HG02943 (cell line): Measurements from ENCODE around the gene SGCA.

Experiments
- ATAC-seq: cut with Tn5 transposase; IDR thresholded peaks from one replicate; pipeline ENCODE4 v1.9.1; 2021; ENCODE audit warnings: mild to moderate bottlenecking, low read depth, moderate library complexity; ENCODE audit not compliant: unreplicated experiment

SGCA gene

DNA sequence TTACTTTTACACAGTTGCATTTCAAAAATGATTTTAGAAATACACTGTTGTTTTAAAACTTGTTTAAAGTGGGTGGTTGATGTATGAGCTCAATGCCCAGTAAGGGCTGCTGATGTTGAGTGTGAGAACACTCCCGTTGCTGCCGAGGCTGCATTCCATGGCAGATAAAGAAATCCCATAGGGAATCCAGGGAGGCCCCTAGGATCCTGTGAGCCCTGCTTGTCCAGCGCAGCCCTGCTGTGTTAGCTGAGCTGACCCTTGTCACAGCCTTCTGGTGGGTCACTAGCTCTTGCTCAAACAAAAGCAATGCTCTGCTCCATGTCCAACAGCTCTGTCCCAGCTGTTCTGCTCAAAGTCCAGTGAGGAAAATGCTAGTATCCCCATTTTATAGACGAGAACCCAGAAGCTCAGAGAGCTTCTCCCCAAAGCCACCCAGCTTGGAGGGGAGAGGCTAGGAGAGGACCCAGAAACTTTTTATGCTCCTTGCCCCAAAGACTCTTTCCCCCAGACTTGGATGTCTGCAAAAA, 54.2 kb downstream of the SGCA start:
- ATAC-seq = no peak

DNA sequence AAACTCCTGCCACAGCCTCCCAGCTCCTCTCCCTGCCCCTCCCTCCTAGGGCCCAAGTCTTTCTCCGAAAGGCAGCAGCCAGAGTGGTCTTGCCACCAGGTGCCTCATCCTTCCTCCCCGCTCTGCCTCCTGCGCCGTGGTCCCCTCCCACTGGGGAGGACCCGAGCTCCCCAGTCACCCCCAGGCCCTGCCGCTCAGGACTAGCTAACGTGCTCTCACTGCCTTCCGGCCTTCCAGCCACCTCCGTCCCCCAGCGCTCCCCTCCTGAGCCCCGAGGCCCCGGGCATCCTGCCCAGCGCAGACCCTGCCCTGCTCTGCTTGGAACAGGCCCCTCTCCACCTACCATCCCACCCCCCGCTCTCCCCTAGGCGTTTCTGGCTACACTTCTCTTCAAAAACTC, 55.0 kb downstream of the SGCA start:
- no peak for ATAC-seq

DNA sequence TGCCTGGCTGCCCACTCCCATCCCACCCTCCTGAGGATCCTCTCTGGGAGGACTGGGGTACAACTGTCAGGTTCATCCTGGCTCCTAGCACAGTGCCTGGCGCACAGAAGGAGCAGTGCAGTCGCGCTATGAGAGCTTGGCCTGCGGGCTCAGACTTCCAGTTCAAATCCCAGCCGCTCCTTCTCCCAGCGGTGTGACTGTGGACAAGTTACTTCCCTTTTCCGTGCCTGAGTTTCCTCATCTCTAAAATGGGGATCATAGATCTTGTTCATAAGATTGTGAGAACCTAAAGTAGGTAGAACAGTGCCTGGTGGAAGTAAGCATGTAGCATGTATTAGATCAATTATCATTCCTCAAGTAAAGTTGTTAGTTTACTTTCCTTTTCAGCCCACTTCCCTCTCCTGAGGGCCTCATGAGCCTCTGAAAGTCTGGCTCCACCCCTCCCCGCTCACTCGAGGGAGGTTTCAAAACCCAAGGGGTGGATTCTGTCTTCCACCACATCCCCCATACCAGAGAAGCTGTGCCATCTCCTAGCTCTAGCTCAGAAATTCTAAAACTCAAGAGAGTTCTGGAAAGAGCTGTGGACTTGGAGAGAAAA, 55.6 kb downstream of the SGCA start:
- ATAC-seq = no peak

DNA sequence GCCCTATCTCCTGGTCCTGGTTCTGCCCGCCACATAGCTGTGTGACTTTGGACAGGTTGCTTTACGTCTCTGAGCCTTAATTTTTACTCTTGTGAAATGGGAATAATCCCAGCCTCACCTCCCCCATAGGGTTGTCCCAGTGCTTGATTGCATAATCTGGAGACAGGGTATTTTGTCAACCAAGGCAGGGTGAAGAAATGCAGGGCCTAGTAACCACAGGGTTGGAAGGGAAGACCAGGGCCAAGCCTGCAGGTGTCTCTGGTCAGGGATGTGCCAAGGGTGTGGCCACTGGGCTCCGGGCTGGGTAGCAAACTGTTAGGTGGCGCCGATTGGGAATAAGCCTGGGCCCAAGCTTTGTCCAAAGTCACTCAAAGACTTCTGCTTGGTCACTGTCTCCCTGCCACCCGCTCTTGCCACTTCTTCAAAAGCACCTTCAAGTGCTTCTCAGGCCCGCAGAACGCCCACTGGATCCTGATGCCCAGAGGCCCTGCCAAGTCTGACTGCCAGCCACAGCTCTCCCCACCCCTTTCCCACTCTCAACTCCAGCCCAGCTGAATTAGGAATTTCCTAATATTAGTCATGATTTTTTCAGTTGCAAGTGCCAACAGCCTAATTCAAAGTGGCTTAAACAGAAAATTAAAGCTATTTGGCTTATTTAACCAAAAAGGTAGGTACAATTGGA, 56.2 kb downstream of the SGCA start:
- ATAC-seq = no peak

DNA sequence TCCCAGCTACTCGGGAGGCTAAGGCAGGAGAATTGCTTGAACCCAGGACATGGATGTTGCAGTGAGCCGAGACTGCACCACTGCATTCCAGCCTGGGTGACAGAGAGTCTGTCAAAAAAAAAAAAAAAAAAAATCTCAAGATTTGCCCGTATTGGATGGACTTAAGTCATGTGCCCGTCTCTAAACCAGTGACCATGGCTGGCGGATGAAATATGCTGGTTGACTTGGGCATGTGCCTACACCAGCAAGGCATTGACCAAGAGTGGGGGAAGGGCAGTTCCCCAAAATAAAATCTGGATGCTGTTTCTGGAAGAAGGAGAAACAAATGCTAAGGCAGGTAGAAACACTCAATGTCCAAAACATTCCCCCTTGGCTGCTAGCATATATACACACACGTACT, 57.1 kb downstream of the SGCA start:
- no peak for ATAC-seq
